HG02588 (cell line): ENCODE measurements around the gene SHOX.

Experiments
- ATAC-seq: cut with Tn5 transposase; IDR thresholded peaks from one replicate; pipeline ENCODE4 v1.9.1; 2021; ENCODE audit warnings: mild to moderate bottlenecking, moderate library complexity; ENCODE audit not compliant: unreplicated experiment

SHOX gene

GRCh38 chrX:663841-664240 is 33.2 kb downstream of the SHOX start:
- no peak for ATAC-seq

GRCh38 chrX:666762-667720 is 36.5 kb downstream of the SHOX start:
- ATAC-seq: no peak

- ATAC-seq: no peak
These were observed 40.1 kb downstream of the SHOX start for GRCh38 chrX:670645-671044.

GRCh38 chrX:672931-673330 is 42.3 kb downstream of the SHOX start:
- no peak for ATAC-seq

GRCh38 chrX:675279-675954 is 44.8 kb downstream of the SHOX start:
- no peak for ATAC-seq

- ATAC-seq: no peak
These were observed 45.3 kb downstream of the SHOX start for GRCh38 chrX:675955-676295.

- ATAC-seq: no peak
These were observed 46.8 kb downstream of the SHOX start for GRCh38 chrX:677376-677775.

- no peak for ATAC-seq
These were observed 48.8 kb downstream of the SHOX start for GRCh38 chrX:679291-679979.

GRCh38 chrX:680062-680461 is 49.5 kb downstream of the SHOX start:
- no peak for ATAC-seq

GRCh38 chrX:681989-682388 is 51.4 kb downstream of the SHOX start:
- no peak for ATAC-seq

- ATAC-seq: no peak
These were observed 52.3 kb downstream of the SHOX start for GRCh38 chrX:682892-683291.

- ATAC-seq: no peak
These were observed 53.0 kb downstream of the SHOX start for GRCh38 chrX:683576-683975.

GRCh38 chrX:685120-686032 is 54.8 kb downstream of the SHOX start:
- ATAC-seq: no peak

- ATAC-seq: no peak
These were observed 59.4 kb downstream of the SHOX start for GRCh38 chrX:689983-690382.

GRCh38 chrX:694800-695199 is 64.2 kb downstream of the SHOX start:
- no peak for ATAC-seq

- no peak for ATAC-seq
These were observed 67.6 kb downstream of the SHOX start for GRCh38 chrX:698206-698605.

GRCh38 chrX:700936-701335 is 70.3 kb downstream of the SHOX start:
- ATAC-seq: no peak

GRCh38 chrX:701673-702072 is 71.1 kb downstream of the SHOX start:
- ATAC-seq: no peak

- no peak for ATAC-seq
These were observed 72.9 kb downstream of the SHOX start for GRCh38 chrX:703466-703865.

- ATAC-seq: no peak
These were observed 73.3 kb downstream of the SHOX start for GRCh38 chrX:703866-704265.
